Measurements from ENCODE around the gene COMMD4.

GRCh38 chr15:75313116-75313845 is 22.6 kb upstream of the COMMD4 start:
- TF ChIP-seq TAF1 (IDR thresholded peaks at IDR 0.05; ENCODE audit: low read depth, low read length) = no peak
- TF ChIP-seq PHF8 (conservative IDR thresholded peaks at IDR 0.05; ENCODE audit: low read depth, low read length) = no peak
- no peak for TF ChIP-seq NRF1 (IDR thresholded peaks at IDR 0.05; ENCODE audit: low read depth, low read length)
- no peak for TF ChIP-seq EZH2 (IDR thresholded peaks at IDR 0.05; ENCODE audit: low read depth, low read length, severe bottlenecking)
- TF ChIP-seq CTCF (IDR thresholded peaks at IDR 0.05; ENCODE audit: control extremely low read depth in 1 of 3, insufficient read depth in 1 of 3, low read depth in 1 of 3, low read length in 3 of 3) = no peak
